Measurements from ENCODE around the gene GPC3. TPM values are rescaled to one million over a fixed set of nuclear protein-coding genes. Genes with fewer than 3 reads are reported as not detected.

Gene GPC3
- total and polyA plus RNA-seq, 3 experiments from 2014 or later = not detected

GRCh38 chrX:133593531-133593930, 391.9 kb downstream of the GPC3 start:
- H3K27me3 Mint-ChIP-seq = peaks cover 0 to 9% of the 10 kb centered on the region in 2 donors
- no peaks in the 10 kb centered on the region for H3K36me3 Mint-ChIP-seq
- Histone ChIP-seq H3K4me1 (ENCODE audit: insufficient read depth, low read length) (no peaks in the 10 kb centered on the region), H3K27ac (ENCODE audit: low read depth, low read length) (no peak overlapping the region), H3K9me3 (ENCODE audit: low read length) (no peaks in the 10 kb centered on the region), H3K36me3 (ENCODE audit: insufficient read depth, low read length) (no peaks in the 10 kb centered on the region), H3K4me3 (ENCODE audit: low read length) (no peak overlapping the region), H3K27me3 (ENCODE audit: insufficient read depth, low read length, poor library complexity, severe bottlenecking) (no peaks in the 10 kb centered on the region)
- CTCF ChIA-PET = no interaction called here
- peaks cover 0 to 2% (median 0%) of the 10 kb centered on the region in 5 donors for H3K9me3 Mint-ChIP-seq
- no peak for DNase-seq
- H3K4me3 Mint-ChIP-seq = no peak overlapping the region
- no peaks in the 10 kb centered on the region for H3K4me1 Mint-ChIP-seq
- POLR2A ChIA-PET = no interaction called here
- no peak overlapping the region for H3K27ac Mint-ChIP-seq

- Mint-ChIP-seq H3K4me1 (no peaks in the 10 kb centered on the region), H3K4me3 (no peak overlapping the region), H3K9me3 (no peaks in the 10 kb centered on the region), H3K36me3 (no peaks in the 10 kb centered on the region), H3K27me3 (peaks cover 0 to 6% of the 10 kb centered on the region in 2 donors), H3K27ac (no peak overlapping the region)
- ChIA-PET CTCF (no interaction called here), POLR2A (no interaction called here)
- Histone ChIP-seq H3K4me1 (ENCODE audit: insufficient read depth, low read length) (no peaks in the 10 kb centered on the region), H3K4me3 (ENCODE audit: low read length) (no peak overlapping the region), H3K36me3 (ENCODE audit: insufficient read depth, low read length) (no peaks in the 10 kb centered on the region), H3K9me3 (ENCODE audit: low read length) (no peaks in the 10 kb centered on the region), H3K27ac (ENCODE audit: low read depth, low read length) (no peak overlapping the region), H3K27me3 (ENCODE audit: insufficient read depth, low read length, poor library complexity, severe bottlenecking) (no peaks in the 10 kb centered on the region)
- DNase-seq = no peak
Measured at GRCh38 chrX:133590703-133591505, 394.5 kb downstream of the GPC3 start.

GRCh38 chrX:133588827-133589226, 396.6 kb downstream of the GPC3 start:
- Histone ChIP-seq H3K27ac (ENCODE audit: low read depth, low read length) (no peak overlapping the region), H3K27me3 (ENCODE audit: insufficient read depth, low read length, poor library complexity, severe bottlenecking) (no peaks in the 10 kb centered on the region), H3K4me3 (ENCODE audit: low read length) (no peak overlapping the region), H3K9me3 (ENCODE audit: low read length) (no peaks in the 10 kb centered on the region), H3K36me3 (ENCODE audit: insufficient read depth, low read length) (no peaks in the 10 kb centered on the region), H3K4me1 (ENCODE audit: insufficient read depth, low read length) (no peaks in the 10 kb centered on the region)
- Mint-ChIP-seq H3K27ac (no peak overlapping the region), H3K27me3 (peaks cover under 1 to 8% of the 10 kb centered on the region in 2 donors), H3K9me3 (no peaks in the 10 kb centered on the region), H3K36me3 (no peaks in the 10 kb centered on the region), H3K4me3 (no peak overlapping the region), H3K4me1 (no peaks in the 10 kb centered on the region)
- POLR2A ChIA-PET = no interaction called here
- CTCF ChIA-PET = no interaction called here
- DNase-seq = no peak

DNA sequence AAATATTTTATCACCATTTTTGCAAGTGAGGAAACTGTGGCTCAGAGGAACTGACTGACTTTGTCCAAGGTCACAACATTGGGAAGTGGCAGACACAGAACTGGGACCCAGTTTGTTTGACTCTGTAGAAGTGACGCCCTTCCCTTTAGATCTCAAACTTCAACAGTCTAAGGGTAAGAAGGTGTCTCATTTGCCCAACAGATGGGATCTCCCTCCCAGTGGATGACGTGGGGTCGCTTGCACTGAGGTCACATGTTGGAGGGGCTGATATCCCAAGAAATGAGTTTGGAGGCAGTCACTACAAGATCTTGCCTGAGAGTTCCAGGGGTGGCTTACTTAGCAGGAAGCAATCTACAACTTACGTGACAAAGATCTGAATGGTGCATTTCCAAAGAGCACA, 397.6 kb downstream of the GPC3 start:
- H3K4me1 ChIP-seq (ENCODE audit: insufficient read depth, low read length) = no peaks in the 10 kb centered on the region
- no peaks in the 10 kb centered on the region for H3K36me3 ChIP-seq (ENCODE audit: insufficient read depth, low read length)
- no peaks in the 10 kb centered on the region for H3K36me3 Mint-ChIP-seq
- no peak for DNase-seq
- no peaks in the 10 kb centered on the region for H3K9me3 ChIP-seq (ENCODE audit: low read length)
- ChIA-PET POLR2A (no interaction called here), CTCF (no interaction called here)
- peaks cover 5 to 9% of the 10 kb centered on the region in 2 donors for H3K27me3 Mint-ChIP-seq
- no peaks in the 10 kb centered on the region for H3K27me3 ChIP-seq (ENCODE audit: insufficient read depth, low read length, poor library complexity, severe bottlenecking)
- no peak overlapping the region for H3K4me3 Mint-ChIP-seq
- H3K27ac Mint-ChIP-seq = no peak overlapping the region
- no peaks in the 10 kb centered on the region for H3K4me1 Mint-ChIP-seq
- H3K4me3 ChIP-seq (ENCODE audit: low read length) = no peak overlapping the region
- no peaks in the 10 kb centered on the region for H3K9me3 Mint-ChIP-seq
- H3K27ac ChIP-seq (ENCODE audit: low read depth, low read length) = no peak overlapping the region

DNA sequence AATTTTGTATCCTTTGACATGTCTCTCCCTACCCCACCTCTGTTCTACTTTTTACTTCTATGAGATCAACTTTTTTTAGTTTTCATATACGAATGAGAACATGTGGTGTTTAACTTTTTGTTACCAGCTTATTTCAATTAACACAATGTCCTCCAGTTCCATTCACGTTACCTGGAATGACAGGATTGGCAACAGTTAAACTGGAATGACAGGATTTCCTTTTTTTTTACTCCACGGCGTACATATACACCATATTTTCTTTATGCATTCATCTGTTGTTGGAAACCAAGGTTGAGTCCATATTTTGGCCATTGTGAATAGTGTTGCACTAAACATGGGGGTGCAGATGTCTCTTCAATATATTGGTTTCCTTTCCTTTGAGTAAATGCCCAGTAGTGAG, 398.3 kb downstream of the GPC3 start:
- no peaks in the 10 kb centered on the region for H3K4me1 ChIP-seq (ENCODE audit: insufficient read depth, low read length)
- Mint-ChIP-seq H3K4me3 (no peak overlapping the region), H3K36me3 (no peaks in the 10 kb centered on the region), H3K4me1 (no peaks in the 10 kb centered on the region), H3K27ac (no peak overlapping the region), H3K27me3 (peaks cover 5 to 12% of the 10 kb centered on the region in 2 donors), H3K9me3 (no peaks in the 10 kb centered on the region)
- H3K9me3 ChIP-seq (ENCODE audit: low read length) = no peaks in the 10 kb centered on the region
- H3K27me3 ChIP-seq (ENCODE audit: insufficient read depth, low read length, poor library complexity, severe bottlenecking) = no peaks in the 10 kb centered on the region
- H3K4me3 ChIP-seq (ENCODE audit: low read length) = no peak overlapping the region
- CTCF ChIA-PET = no interaction called here
- H3K36me3 ChIP-seq (ENCODE audit: insufficient read depth, low read length) = no peaks in the 10 kb centered on the region
- no peak for DNase-seq
- POLR2A ChIA-PET = no interaction called here
- H3K27ac ChIP-seq (ENCODE audit: low read depth, low read length) = no peak overlapping the region

GRCh38 chrX:133586443-133586842, 399.0 kb downstream of the GPC3 start:
- Histone ChIP-seq H3K27ac (ENCODE audit: low read depth, low read length) (no peak overlapping the region), H3K4me1 (ENCODE audit: insufficient read depth, low read length) (no peaks in the 10 kb centered on the region), H3K9me3 (ENCODE audit: low read length) (no peaks in the 10 kb centered on the region), H3K27me3 (ENCODE audit: insufficient read depth, low read length, poor library complexity, severe bottlenecking) (no peaks in the 10 kb centered on the region), H3K36me3 (ENCODE audit: insufficient read depth, low read length) (no peaks in the 10 kb centered on the region), H3K4me3 (ENCODE audit: low read length) (no peak overlapping the region)
- Mint-ChIP-seq H3K4me3 (no peak overlapping the region), H3K36me3 (no peaks in the 10 kb centered on the region), H3K27ac (no peak overlapping the region), H3K4me1 (no peaks in the 10 kb centered on the region), H3K9me3 (no peaks in the 10 kb centered on the region), H3K27me3 (peaks cover 5 to 12% of the 10 kb centered on the region in 2 donors)
- no peak for DNase-seq
- CTCF ChIA-PET = no interaction called here
- POLR2A ChIA-PET = no interaction called here

- Mint-ChIP-seq H3K4me1 (no peaks in the 10 kb centered on the region), H3K27ac (peak overlapping the region in 1 of 8 donors; percentile 34), H3K27me3 (peaks cover 5 to 10% of the 10 kb centered on the region in 2 donors), H3K36me3 (no peaks in the 10 kb centered on the region), H3K4me3 (no peak overlapping the region), H3K9me3 (no peaks in the 10 kb centered on the region)
- Histone ChIP-seq H3K36me3 (ENCODE audit: insufficient read depth, low read length) (no peaks in the 10 kb centered on the region), H3K27ac (ENCODE audit: low read depth, low read length) (no peak overlapping the region), H3K27me3 (ENCODE audit: insufficient read depth, low read length, poor library complexity, severe bottlenecking) (no peaks in the 10 kb centered on the region), H3K9me3 (ENCODE audit: low read length) (no peaks in the 10 kb centered on the region), H3K4me1 (ENCODE audit: insufficient read depth, low read length) (no peaks in the 10 kb centered on the region), H3K4me3 (ENCODE audit: low read length) (no peak overlapping the region)
- ChIA-PET CTCF (no interaction called here), POLR2A (no interaction called here)
- DNase-seq = no peak
Measured at GRCh38 chrX:133583825-133584224, 401.6 kb downstream of the GPC3 start.

DNA sequence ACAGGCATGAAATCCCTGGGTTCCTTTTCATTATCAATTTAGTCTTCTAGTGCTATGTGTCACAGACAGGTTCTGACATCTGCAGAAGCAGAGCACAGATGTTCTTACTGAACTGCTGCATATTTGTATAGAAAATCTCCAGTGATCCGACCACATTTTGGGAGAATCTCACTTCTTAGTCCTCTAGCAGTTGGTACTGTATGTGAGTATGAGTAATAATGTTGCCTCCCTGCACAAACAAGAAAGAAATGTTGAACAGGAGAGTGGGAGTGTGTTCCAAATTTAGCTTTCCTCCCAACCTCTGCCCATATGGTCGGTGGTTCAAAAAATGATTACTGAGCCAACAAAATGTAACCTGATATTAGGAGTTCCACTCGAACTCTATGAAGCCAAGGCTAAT, 404.8 kb downstream of the GPC3 start:
- no peaks in the 10 kb centered on the region for H3K9me3 ChIP-seq (ENCODE audit: low read length)
- CTCF ChIA-PET = no interaction called here

More for the DNA sequence above, 404.8 kb downstream of the GPC3 start:
- H3K4me1 ChIP-seq (ENCODE audit: insufficient read depth, low read length) = no peaks in the 10 kb centered on the region
- Mint-ChIP-seq H3K36me3 (no peaks in the 10 kb centered on the region), H3K27me3 (peaks cover 5 to 10% of the 10 kb centered on the region in 2 donors), H3K27ac (no peak overlapping the region), H3K4me3 (no peak overlapping the region), H3K4me1 (no peaks in the 10 kb centered on the region), H3K9me3 (no peaks in the 10 kb centered on the region)
- POLR2A ChIA-PET = no interaction called here
- no peaks in the 10 kb centered on the region for H3K36me3 ChIP-seq (ENCODE audit: insufficient read depth, low read length)
- H3K27ac ChIP-seq (ENCODE audit: low read depth, low read length) = no peak overlapping the region
- no peak for DNase-seq
- no peaks in the 10 kb centered on the region for H3K27me3 ChIP-seq (ENCODE audit: insufficient read depth, low read length, poor library complexity, severe bottlenecking)
- no peak overlapping the region for H3K4me3 ChIP-seq (ENCODE audit: low read length)
